Stimulated activated CD4-positive, alpha-beta T cell treated with anti-CD3 and anti-CD28 coated beads, Interleukin-1b, Interleukin-23, amount 100 ng/mL, for 48 hours (primary cell): ENCODE data around the gene FAM241B.

Experiments used
- DNase-seq: peaks from one replicate; pipeline ENCODE4 v3.0.0-alpha.2; 2020

FAM241B gene

DNA sequence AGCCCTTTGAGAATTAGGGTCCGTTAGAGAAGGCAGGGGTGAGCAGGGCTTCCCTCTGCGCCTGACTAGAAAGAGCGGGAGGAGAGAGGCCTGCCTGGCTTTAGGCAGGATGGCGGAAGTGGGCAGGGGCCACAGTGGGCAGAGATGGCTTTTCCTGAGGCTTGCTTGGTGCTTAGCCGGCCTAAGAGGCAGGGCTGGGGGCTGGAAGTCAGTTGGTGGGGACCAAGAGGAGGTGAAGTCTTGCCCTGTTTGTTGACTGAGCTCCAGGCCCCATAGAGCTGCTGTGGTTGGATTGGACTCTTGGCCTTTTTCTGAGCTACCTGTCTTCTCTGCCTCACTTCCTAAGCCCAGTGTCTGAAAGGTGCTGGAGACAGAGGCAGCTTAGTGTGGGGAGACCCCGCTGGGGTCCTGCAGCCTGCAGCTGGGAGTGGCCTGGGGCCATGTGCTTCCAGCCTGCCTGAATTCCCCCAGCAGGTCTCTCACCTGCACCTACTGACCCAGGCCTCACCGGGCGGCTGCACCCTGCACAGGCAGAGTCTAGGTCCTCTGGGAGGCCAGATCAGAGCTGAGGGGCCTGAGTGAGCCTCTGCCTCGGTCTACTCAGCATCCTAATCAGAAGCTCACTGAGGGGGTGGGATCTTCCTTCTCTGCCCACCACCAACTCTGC lies 4.8 kb downstream of the FAM241B start:
- DNase-seq, result no peak

DNA sequence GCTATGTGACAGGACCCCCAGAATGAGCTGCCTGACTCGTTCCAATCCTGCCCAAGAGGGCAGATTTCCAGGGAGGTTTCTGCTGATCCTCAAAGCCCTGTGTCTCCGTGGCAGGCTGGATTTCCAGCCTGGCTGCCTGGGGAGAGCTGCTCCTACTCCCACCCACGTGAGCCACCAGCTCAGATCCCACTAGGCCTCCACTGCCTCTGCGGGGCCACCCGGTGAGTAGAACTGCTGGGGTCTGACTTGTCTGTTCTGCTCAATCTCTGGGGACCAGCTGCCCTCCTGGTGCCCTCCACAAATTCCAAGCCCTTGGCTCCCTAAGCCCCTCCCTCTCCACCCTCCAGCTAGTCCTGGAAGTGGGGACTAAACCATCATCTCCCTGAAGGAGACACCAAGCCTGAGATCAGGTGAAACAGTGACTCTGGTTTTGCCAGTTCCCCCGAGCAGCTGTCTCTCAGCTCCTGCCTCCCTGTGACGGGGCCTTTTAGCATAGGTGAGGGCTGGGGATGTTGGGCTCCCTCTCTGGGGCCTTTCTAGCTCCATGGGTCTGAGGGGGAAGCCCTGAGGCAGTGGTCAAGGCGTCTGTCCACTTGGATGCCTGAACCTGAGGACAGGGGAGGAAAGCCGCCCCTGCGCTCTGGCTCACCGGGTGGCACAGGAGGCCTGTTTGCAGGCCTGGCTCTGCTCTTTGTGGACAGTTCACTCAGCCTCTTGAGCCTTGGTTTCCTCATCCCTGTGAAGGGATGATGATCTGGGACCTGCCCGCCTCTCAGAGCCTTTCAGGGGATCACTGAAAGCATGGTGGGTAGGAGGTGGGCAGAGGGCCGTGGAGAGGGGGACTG lies 5.6 kb downstream of the FAM241B start:
- no peak for DNase-seq

DNA sequence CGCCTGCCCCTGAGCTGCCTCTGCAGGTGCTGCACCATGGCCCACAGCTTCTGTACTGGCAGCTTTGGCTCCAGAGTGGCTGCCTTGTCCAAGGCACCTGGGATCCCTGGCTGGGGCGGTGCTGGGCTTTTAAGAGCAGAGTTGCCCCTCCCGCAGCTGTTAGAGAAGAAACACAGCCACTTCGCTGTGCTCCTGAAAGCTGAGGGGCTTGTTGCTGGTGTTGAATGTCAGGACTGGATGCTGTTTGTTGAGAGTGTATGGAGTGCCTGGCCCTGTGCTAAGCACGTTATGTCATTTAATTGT lies 6.2 kb downstream of the FAM241B start:
- DNase-seq, result no peak

DNA sequence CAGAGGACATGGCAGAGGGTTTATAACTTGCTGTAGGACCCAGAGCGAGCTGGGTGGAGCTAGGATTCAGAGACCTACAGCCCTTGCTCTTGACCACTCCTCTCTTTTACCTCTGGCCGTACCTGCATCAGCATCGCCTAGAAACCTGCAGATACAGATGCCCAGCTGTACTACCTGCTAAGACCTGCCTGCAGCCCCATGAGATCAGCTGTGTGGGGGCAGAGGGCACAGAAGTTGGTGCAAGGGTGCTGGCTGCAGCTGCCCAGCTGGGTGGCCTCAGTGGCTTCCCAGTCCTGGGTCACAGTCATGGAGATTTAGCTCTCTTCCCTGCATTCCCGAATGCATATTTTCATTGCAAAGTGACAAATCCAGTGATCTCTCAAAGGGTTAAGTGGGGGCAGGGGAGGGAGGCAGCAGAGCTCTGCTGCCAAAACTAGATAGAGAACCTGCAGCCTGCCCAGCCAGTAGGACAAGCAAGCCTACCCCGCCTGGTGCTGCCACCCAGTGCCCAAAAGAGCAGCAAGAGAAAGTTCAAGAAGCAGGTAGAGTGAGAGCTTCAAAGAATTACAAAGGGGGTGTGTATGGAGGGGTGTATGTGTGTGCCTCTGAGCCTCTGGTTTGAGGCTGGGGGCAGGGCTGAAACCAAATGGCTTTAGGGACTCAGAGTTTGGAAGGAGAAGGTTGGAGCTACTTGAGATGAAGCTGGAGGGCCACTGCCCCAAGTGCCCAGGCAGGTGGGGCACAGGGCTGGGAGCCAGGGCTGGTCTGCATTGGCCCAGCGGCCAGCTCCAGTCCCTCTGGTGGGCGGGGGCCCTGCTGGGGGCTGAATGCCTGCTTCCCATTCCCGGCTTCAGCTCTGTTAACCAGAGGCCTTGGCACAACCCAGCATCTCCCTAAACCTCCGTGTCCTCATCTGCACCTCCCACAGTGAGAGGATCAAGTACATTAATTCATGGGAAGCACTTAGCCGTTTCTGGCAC lies 6.9 kb downstream of the FAM241B start:
- DNase-seq, result no peak

DNA sequence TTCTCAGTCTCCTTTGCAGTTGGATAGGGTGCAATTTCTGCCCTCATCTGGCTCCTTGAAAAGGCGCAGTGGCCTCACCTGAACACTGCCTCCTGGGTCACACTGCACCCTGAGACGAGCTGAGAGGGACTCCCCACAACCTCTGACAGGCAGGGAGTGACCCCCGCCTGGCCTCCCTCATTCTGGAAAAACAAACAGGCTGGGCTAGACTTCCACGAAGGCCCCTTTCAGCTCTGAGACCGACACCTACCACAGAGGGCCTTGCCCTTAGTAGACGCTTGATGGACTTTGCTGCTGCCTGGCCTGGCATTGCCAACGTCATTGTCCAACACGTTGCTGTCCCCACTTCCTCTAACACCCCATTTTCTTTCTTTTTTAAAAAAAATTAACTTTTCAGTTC lies 8.6 kb downstream of the FAM241B start:
- no peak for DNase-seq

DNA sequence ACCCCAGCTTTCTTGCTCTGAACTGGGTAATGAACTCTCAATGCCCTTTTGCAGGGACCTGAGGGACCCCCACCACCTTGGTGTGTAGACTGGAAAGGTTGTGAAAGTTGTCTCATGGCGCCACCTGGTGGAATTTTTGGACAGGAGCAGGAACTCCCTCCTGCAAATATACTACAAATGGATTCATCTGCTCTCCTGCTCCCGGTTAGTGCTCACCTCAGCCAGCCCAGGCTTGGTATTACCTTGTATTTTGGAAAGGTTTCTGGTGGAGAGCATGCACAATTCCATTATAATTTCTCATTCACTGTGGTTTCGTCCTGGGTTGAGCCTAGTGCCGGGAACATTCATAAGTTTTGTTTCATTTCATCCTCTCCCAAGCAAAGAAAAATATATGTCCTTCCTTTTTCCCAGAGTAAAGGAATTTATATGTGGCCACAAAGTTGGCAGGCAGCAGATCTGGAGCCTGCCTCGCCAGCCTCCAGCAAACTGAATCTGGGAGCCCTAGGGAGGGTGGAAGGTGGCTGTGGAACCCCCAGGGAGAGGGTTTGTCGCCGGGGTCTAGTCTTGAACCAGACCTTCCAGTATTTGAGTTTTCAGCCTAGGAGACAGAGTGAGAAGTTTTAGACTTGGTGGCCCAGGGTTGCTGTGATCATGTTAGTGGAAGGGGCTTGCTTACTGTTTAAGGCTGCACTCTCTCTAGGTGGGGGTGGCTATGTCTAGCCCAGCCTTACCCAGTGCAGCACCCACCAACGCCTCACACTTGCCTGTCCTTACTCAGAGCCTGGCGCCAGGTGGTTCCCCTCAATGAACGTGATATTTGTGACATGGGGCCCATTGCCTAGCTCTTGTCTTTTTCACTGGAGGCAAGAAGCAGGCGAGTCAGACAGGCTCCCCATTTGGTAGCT lies 9.5 kb downstream of the FAM241B start:
- DNase-seq, result peak; percentile 58

DNA sequence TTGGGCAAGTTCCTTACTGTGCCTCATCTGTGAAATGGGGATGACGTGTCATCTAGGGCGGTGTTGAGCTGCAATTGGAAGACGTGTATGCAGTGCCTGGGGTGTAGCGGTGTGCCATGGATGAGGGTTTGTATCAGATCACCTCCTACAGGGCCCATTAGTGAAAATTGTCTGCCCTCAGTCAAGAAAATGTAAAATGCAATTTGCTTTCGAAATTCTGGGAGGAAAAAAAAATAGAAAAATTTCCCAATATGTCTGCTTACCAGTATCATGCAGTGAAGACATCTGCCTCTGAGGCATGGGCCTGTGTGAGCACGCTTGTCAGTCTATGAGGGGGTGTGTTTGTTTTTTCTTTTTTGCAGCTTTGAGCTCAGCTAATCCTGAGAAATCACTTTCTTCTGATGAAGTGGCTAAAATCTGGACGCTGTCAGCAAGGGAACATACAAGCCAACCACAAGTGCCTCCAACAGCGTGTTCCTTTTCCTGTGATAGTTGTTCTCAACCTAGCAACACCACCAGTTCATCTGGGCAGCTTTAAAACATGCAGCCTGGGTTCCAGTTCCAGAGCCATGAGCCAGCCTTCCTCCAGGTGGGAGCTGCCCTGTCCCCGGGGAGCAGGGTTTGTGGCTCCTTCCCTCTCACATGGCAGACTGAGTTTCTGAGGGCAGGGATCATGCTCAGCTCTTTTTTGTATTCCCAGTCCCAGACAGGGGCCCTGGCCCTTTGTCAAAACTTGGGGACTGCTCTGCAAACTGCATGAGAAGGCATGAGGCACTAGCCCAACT lies 10.3 kb downstream of the FAM241B start:
- no peak for DNase-seq

DNA sequence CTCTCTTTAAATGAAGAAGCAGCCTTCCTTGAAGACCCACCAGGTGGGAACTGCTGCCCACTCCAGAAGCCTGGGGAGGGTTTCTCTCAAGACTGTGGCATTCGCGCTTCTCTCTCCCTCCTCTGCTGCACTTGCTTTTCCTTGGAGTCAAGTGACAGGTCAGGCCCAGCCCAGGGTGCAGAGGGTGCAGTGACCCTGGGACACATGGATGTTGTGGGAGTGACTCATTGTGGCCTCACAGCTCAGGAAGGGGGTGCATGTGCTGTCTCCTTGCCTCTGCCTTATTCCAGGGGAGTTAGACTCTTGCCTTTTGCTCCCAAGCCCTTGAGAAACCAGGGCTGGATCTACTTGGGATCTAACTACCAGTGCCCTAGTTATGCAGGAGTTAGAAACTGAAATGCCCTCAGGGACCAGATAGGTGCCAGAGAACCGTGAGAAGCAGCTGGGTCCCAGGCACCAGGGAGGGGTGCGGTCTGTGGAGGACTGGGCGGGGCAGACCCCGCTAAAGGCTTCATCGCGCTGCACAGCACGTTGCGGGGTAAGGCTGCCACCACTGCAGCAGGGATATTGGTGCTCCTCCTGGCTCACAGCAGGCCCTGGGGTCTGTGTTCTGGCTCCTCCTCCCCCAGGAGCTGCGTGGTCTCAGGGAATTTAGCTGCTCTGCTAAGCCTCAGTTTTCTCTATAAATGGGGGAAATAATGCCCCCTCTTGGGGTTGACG lies 11.4 kb downstream of the FAM241B start:
- no peak for DNase-seq

DNA sequence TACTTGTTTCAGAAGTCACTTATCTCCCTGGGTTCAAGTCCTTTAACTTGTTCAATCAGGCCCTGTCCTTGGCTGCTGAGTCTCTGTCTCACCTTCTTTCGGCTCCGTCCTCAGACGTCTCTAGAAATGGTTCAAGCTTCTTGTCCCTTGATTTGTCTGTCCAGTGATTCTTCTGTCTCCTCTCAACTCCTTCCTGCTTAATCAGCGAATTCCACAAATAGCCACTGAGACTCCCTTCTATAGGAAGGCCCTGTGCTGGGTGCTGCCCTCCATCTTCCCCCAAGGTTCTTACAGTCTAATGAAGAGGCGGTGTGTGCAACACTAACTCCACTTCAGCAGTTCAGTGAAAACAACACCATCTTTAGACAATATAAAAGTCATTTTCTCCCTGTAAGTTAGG lies 12.7 kb downstream of the FAM241B start:
- DNase-seq, result no peak

DNA sequence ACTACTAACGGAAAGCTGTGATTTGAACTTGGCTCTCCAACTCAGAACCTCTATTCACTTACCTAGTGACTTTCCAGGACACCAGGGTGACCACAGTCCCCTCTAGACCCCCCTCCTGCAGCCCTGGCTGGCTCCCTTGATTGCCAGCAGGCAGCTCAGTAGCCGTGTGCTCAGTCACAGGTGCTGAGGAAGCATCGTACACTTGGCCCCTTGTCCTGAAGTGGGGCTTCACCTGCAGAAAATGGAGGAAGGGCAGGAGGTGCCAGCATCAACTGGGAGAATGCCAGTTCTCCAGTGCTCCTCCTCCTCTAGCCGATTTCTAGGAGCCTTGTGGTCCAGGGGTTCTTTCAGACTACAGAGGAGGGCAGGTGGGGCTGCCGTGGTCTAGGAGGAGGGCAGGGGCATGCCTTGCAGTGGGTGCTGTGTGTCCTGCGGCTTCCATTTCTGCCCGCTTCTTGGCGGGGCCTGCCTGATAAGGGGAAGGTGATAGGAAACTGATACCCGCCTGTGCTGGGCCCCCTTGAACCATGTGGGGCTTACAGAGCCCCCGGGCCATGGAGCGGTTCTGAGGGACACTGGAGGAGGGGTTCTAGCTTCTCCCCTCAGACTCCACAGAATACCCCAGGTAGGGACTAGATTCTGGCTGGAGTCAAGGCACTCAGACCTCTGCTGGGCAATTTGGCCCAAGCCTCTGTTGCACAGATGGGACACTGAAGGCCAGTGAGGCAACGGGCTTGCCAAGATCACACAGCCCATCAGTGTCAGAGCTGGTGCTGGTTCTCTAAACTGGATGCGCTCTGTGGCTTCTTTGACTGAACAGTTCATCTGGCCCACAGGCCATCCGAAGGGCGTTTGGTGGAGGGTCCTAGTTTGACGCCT lies 14.0 kb downstream of the FAM241B start:
- no peak for DNase-seq

DNA sequence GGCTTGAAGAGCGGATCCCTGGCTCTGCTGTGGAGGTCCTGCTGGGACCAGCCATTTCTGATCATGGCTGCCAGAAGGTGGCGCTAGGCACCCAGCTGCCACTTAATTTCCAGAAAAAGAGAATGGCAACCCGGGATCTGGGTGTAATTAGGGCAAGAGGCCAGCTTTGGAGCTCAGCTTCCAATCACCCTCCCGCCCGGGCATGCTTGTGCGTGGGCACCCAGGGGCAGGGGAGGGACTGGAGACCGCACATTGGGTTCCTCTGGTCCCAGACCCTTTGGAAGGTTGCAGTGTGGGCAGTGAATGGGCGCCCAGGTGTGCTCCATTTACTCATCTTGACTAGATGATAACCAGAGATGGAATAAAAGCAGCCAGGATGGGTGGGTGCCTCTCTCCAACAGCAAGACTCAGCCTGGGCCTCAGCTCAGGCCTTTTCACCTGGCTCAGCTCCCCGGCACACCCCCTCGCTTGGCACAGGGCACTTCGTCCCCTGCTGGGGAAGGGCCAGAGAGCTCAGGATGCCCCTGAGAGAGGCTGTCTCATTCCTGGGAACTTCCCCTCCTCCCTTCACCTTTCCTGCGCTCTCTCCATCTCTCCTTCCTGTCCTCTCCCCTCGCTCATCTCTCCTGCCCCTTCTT lies 14.7 kb downstream of the FAM241B start:
- DNase-seq, result peak; percentile 43

DNA sequence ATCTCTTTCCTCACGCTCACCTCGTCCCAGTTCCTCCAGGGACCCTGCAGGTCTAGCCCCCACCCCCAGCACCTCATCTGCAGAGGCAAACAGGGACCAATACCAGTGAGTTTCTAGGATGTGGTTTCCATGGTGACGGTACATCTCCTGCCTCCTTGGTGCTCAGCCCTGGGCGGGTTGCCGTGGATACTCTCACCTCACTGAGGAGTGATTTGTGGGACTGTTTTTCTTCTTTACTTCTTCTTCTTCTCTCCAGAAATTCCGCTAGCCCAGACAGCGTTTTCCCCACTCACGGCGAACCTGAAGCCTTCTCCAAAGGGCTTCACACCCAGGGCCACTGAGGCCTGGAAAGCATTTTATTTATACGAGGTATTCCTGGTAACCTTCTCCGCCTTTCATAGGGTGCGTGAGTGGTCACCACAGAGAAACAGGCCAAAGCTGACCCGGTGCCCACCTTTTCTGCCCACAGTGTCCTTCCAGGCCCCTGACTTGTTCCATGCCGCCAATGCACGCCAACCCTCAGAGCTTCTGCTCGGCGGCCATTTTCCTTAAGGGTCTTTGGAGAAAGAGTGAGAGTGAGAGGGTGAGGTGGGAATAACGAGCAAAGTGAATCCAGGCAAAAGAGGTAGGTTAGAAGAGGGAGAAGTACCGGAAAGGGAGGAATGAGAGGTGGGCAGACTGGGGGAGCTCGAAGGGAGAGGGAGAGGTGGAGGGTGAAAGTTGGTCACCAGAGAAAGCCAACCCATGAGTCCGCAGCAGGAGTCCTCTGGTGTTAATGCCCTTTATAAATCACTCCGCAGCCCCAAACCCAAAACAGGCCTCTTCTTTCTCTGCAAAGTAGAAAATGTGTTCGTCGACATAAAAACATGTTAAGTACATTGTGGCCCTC lies 15.5 kb downstream of the FAM241B start:
- no peak for DNase-seq

DNA sequence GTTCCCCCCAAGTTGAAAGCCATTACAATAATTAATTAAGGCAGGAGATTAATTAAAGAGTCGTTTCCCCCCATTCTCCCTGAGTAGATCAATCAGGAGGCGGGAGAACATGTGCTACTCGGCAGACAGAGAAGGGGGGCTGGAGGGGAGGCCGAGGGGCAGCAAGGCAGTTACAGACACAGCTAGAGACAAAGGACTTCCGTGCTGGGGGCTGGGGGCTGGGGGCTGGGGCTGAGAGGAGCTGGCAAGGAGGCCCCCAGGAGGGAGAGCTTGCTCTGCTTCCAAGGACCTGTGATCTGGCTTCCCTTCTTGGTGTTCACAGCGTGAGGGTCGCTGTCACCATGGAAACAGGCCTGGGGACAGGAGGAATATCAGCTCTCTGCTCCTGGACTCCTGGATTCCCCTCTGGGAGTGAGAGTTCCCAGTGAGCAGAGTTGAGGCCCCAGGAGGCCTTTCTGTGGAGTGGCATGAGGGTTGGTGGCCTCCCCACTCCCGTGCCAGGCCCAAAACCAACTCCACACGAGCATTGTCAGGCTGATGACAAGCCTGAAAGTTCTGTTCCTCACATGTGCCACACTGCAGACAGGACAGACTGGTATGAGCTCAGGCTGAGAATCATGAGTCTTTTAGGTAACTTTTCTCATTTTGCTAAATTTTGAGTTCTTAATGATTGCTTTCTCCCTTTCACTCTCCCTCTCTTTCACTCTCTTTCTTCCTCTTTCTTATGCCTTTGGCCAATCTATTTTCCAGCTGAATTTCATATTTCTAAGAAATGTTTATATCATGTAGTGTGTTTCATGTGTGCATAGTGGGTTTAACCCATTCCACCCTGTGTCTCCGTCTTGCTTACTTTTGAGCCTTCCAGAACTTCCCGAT lies 16.4 kb downstream of the FAM241B start:
- no peak for DNase-seq

DNA sequence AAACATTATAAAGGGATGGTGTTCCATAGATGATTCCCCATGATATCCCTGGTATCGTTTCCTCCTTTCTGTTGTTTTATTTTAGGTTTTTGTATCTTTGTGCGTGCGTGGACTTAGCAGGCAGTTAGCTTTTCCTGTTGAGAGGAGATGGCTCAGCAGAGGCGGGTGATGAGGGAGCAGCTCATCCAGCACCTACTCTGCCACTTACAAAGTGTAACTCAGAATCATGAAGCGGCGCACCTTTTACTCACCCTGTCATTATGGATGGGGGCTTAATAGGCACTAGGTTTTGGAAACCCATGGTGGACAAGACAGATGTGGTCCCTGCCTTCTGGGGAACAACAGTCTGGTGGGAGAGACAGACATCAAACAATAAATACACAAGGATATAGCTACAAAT lies 17.1 kb downstream of the FAM241B start:
- DNase-seq, result no peak

DNA sequence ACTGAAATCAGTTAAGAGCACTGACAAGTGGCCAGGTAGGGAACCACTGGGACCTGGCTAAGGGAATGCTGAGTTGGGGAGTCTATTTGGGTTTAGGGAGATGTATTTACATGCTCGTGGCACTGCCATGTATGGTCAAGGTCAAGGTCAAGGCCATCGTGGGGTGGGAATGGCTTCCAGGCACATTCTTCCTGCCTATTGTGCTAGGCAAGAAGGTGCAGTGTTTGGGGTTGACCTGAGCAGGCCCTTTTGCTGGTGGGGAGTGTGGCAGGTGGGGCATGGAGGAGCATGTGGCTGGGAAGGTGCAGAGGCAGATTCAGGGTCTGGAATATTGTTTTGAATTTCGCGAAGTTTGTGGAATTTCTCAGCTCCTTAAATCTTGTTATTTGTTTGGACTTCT lies 17.8 kb downstream of the FAM241B start:
- DNase-seq, result no peak

DNA sequence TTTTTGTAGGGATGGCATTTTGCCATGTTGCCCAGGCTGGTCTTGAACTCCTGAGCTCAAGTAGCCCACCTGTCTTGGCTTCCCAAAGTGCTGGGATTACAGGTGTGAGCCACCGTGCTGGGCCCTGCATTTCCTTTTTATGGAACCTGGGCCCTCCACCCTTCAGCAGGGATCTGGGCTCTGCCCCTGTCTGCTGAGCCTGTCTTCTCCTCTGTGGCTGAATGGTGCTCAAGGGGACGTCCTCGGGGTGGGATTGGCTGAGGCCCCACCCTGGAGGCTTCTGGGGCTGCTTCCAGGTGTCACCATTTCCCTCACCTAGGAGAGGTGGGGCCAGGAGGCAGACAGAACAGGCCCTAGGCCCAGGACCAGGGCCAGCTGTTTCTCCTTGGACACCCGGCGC lies 18.4 kb downstream of the FAM241B start:
- DNase-seq, result no peak
